ENCODE results near the gene ARF1. TPM values are rescaled to one million over a fixed set of nuclear protein-coding genes. Genes with fewer than 3 reads are reported as not detected.

ARF1 gene
- total RNA-seq, 1 experiment from 2014 or later, result 395 TPM

DNA sequence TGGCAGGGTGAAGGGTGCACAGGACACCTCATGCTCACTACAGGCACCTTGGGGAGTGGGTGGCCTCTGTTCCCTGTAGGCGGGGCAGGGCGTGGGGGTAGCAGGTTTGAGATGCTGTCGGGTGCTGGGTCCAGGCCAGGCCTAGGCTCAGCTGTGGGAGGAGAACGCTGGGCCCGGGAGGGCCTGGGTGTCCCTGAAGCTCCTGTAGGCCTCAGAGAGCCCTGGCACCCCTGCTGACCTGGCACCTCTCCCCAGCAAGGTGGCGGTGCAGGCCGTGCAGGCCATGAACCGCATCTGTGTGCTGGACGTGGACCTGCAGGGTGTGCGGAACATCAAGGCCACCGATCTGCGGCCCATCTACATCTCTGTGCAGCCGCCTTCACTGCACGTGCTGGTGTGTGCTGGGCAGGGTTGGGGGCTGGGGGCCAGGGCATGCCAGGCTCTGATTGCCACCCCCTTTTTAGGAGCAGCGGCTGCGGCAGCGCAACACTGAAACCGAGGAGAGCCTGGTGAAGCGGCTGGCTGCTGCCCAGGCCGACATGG is 64.7 kb downstream of the ARF1 start:
- DNase-seq (ENCODE audit: low spot score), result no peak
- no TSS peak for BruUV-seq (replicated peaks)
- H3K4me1 ChIP-seq (ENCODE audit: insufficient read depth, low read length, poor library complexity, severe bottlenecking), result peaks cover 11% of the 10 kb centered on the region
- H3K36me3 ChIP-seq (ENCODE audit: insufficient read depth, low read length, poor library complexity, severe bottlenecking), result no peaks in the 10 kb centered on the region
- POLR2A ChIA-PET (ENCODE audit: low non-redundant PET), result no interaction called here
- H3K27ac ChIP-seq (ENCODE audit: low read depth, low read length, poor library complexity, severe bottlenecking), result no peak overlapping the region
- no peak overlapping the region for H3K4me3 ChIP-seq (ENCODE audit: low read depth, low read length, poor library complexity, severe bottlenecking)
- intact Hi-C loops (cut with micrococcal nuclease; ENCODE audit: unreplicated experiment), result no loop called here
- no peaks in the 10 kb centered on the region for H3K9me3 ChIP-seq (ENCODE audit: low read depth, low read length, poor library complexity, severe bottlenecking)
- TF ChIP-seq, protein P1, sequence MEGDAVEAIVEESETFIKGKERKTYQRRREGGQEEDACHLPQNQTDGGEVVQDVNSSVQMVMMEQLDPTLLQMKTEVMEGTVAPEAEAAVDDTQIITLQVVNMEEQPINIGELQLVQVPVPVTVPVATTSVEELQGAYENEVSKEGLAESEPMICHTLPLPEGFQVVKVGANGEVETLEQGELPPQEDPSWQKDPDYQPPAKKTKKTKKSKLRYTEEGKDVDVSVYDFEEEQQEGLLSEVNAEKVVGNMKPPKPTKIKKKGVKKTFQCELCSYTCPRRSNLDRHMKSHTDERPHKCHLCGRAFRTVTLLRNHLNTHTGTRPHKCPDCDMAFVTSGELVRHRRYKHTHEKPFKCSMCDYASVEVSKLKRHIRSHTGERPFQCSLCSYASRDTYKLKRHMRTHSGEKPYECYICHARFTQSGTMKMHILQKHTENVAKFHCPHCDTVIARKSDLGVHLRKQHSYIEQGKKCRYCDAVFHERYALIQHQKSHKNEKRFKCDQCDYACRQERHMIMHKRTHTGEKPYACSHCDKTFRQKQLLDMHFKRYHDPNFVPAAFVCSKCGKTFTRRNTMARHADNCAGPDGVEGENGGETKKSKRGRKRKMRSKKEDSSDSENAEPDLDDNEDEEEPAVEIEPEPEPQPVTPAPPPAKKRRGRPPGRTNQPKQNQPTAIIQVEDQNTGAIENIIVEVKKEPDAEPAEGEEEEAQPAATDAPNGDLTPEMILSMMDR (conservative IDR thresholded peaks at IDR 0.05; ENCODE audit: low read depth, low read length), result no peak
- TF ChIP-seq EZH2 (IDR thresholded peaks at IDR 0.05; ENCODE audit: borderline replicate concordance, low read depth, low read length, poor library complexity, severe bottlenecking), result no peak
- H3K27me3 ChIP-seq (replicated peaks; ENCODE audit: insufficient read depth, low read depth, low read length, poor library complexity), result no peaks in the 10 kb centered on the region
- CTCF ChIA-PET, result no interaction called here

GRCh38 chr1:228147768-228148167 is 65.3 kb downstream of the ARF1 start:
- no peaks in the 10 kb centered on the region for H3K36me3 ChIP-seq (ENCODE audit: insufficient read depth, low read length, poor library complexity, severe bottlenecking)
- no TSS peak for BruUV-seq (replicated peaks)

GRCh38 chr1:228148196-228148861 is 65.8 kb downstream of the ARF1 start:
- no peak overlapping the region for H3K27ac ChIP-seq (ENCODE audit: low read depth, low read length, poor library complexity, severe bottlenecking)
- H3K27me3 ChIP-seq (replicated peaks; ENCODE audit: insufficient read depth, low read depth, low read length, poor library complexity), result no peaks in the 10 kb centered on the region
- no peaks in the 10 kb centered on the region for H3K9me3 ChIP-seq (ENCODE audit: low read depth, low read length, poor library complexity, severe bottlenecking)
- DNase-seq (ENCODE audit: low spot score), result no peak
- H3K4me3 ChIP-seq (ENCODE audit: low read depth, low read length, poor library complexity, severe bottlenecking), result no peak overlapping the region
- ChIA-PET POLR2A (ENCODE audit: low non-redundant PET) (no interaction called here), CTCF (no interaction called here)
- H3K36me3 ChIP-seq (ENCODE audit: insufficient read depth, low read length, poor library complexity, severe bottlenecking), result no peaks in the 10 kb centered on the region
- intact Hi-C loops (cut with micrococcal nuclease; ENCODE audit: unreplicated experiment), result no loop called here
- no TSS peak for BruUV-seq (replicated peaks)
- TF ChIP-seq, protein P1 (conservative IDR thresholded peaks at IDR 0.05; ENCODE audit: low read depth, low read length), result no peak
- TF ChIP-seq EZH2 (IDR thresholded peaks at IDR 0.05; ENCODE audit: borderline replicate concordance, low read depth, low read length, poor library complexity, severe bottlenecking), result no peak
- peaks cover 2% of the 10 kb centered on the region for H3K4me1 ChIP-seq (ENCODE audit: insufficient read depth, low read length, poor library complexity, severe bottlenecking)

More at GRCh38 chr1:228147768-228148167, 65.3 kb downstream of the ARF1 start:
- TF ChIP-seq EZH2 (IDR thresholded peaks at IDR 0.05; ENCODE audit: borderline replicate concordance, low read depth, low read length, poor library complexity, severe bottlenecking), result no peak
- TF ChIP-seq, protein P1 (conservative IDR thresholded peaks at IDR 0.05; ENCODE audit: low read depth, low read length), result no peak
- Histone ChIP-seq H3K27me3 (replicated peaks; ENCODE audit: insufficient read depth, low read depth, low read length, poor library complexity) (no peaks in the 10 kb centered on the region), H3K4me3 (ENCODE audit: low read depth, low read length, poor library complexity, severe bottlenecking) (no peak overlapping the region), H3K27ac (ENCODE audit: low read depth, low read length, poor library complexity, severe bottlenecking) (no peak overlapping the region), H3K9me3 (ENCODE audit: low read depth, low read length, poor library complexity, severe bottlenecking) (no peaks in the 10 kb centered on the region), H3K4me1 (ENCODE audit: insufficient read depth, low read length, poor library complexity, severe bottlenecking) (peaks cover 6% of the 10 kb centered on the region)
- ChIA-PET CTCF (no interaction called here), POLR2A (ENCODE audit: low non-redundant PET) (no interaction called here)
- intact Hi-C loops (cut with micrococcal nuclease; ENCODE audit: unreplicated experiment), result no loop called here
- DNase-seq (ENCODE audit: low spot score), result no peak

Small RNAs within 50 kb of the gene (microRNA-seq; reads per million reads assigned to microRNA genes)
- 13.5 reads per million, percentile 35 among the genes with 10 or more reads in this experiment for gene MIR3620

Other genes starting within 250 kb of the ARF1 start
- not detected in 2 replicates for gene WNT9A, start 134.8 kb upstream of the ARF1 start, total RNA-seq (2021)
- not detected in 2 replicates for gene WNT3A, start 75.7 kb upstream of the ARF1 start, total RNA-seq (2021)
- 27.5 and 27.6 TPM in 2 replicates for gene C1orf35, start 20.6 kb downstream of the ARF1 start, total RNA-seq (2021)
- gene MRPL55, start 26.6 kb downstream of the ARF1 start, total RNA-seq (2021), result 60.4 and 70.8 TPM in 2 replicates
- gene GUK1, start 57.6 kb downstream of the ARF1 start, total RNA-seq (2021), result 128 and 130 TPM in 2 replicates
- gene GJC2, start 67.2 kb downstream of the ARF1 start, total RNA-seq (2021), result 0.97 and 1.3 TPM in 2 replicates
- 10.6 and 12.1 TPM in 2 replicates for gene IBA57, start 83.1 kb downstream of the ARF1 start, total RNA-seq (2021)
- gene OBSCN, start 125.3 kb downstream of the ARF1 start, total RNA-seq (2021), result 37.7 and 41.2 TPM in 2 replicates